Choroid plexus epithelial cell (primary cell): ENCODE results near the gene NFKBIE.

Experiments
- DNase-seq: peaks from one replicate; pipeline ENCODE4 v3.0.0-alpha.2; 2010; ENCODE audit warnings: low read depth
- H3K4me3 ChIP-seq: 2 replicates; pipeline ENCODE4 v1.5.1; 2011; ENCODE audit warnings: low read depth, mild to moderate bottlenecking, control low read depth, low read length, moderate library complexity
- TF ChIP-seq, protein P1 (sequence below): conservative IDR thresholded peaks from 2 replicates; pipeline ENCODE4 v1.5.1; 2011; ENCODE audit warnings: low read depth, mild to moderate bottlenecking, control low read depth, inconsistent platforms, low read length, moderate library complexity

The NFKBIE gene

DNA sequence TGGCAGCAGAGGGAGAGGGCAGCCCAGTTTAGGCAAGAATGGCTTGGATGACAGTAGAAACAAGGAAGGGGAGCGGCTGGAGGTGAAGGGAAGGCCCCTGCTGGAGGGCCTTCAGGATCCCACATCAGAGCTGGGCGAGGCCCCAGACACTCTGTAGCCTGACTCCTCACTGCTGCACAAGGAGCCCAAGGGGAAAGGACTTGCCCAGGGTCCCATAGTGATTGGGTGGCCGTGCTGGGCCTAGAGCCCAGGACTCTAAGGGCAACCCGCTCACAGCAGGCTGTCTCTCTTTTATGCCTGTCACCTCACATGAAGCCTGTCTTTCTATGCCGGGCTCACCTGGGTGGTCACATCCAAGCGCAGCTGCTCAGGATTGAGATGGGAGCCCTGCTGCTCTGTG, 38.5 kb upstream of the NFKBIE start:
- no peak for DNase-seq
- H3K4me3 ChIP-seq: no peak overlapping the region
- TF ChIP-seq, protein P1, sequence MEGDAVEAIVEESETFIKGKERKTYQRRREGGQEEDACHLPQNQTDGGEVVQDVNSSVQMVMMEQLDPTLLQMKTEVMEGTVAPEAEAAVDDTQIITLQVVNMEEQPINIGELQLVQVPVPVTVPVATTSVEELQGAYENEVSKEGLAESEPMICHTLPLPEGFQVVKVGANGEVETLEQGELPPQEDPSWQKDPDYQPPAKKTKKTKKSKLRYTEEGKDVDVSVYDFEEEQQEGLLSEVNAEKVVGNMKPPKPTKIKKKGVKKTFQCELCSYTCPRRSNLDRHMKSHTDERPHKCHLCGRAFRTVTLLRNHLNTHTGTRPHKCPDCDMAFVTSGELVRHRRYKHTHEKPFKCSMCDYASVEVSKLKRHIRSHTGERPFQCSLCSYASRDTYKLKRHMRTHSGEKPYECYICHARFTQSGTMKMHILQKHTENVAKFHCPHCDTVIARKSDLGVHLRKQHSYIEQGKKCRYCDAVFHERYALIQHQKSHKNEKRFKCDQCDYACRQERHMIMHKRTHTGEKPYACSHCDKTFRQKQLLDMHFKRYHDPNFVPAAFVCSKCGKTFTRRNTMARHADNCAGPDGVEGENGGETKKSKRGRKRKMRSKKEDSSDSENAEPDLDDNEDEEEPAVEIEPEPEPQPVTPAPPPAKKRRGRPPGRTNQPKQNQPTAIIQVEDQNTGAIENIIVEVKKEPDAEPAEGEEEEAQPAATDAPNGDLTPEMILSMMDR: no peak

DNA sequence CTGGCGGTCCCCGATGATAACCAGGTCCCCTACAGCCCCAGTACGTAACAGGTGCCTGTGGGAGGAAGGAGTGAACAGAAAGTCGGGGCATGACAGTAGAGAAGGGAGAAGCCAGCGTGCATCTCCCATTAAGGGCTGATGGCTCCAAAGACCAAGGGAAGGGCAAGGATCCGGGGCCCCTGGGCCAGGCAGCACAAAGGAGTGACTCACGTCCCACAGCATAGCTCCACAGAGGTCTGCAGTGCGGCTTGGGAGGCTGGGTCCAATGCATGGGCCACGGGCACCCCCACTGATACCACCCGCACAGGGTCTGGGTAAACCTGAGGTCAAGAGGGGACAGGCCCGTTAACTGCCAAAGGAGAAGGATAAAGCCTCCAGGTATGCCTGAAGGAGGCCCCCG, 37.5 kb upstream of the NFKBIE start:
- no peak overlapping the region for H3K4me3 ChIP-seq
- no peak for DNase-seq
- TF ChIP-seq, protein P1: no peak

DNA sequence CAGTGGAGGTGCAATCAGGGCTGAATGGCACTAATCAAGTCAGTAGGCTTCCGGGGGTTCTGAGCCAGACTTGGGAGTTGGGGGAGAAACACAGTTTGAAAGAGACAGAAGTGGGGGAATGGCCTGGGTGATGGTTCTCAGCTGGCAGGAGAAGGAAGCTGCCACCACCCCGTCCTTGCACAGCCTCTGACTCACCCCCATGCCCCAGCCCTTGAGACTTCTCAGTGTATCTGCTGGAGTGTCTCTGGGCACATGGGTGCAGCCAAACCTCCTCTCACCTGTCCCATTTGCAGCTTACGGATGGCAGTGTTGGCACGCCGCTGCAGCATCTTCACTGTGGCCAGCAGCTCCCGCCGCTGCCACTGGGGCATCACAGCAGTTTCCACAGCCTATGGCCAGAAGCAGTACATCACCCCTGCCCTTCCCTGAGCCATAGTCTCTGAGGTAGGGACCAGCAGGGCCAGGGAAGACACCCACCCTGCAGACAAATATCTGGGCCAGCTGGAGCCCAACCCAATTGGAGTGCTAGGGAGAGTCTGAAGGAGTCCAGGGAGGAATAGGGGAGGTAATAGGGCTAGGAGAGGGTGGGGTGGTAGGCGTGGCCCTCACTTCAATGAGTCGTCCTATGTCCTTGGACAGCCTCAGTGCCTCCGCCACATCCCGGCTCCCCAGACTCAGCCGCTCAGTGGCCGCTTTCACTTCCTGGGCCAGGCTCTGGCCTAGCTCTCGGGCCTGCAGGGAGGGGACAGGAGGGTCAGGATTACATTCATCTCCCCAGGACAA, 36.6 kb upstream of the NFKBIE start:
- no peak for DNase-seq
- TF ChIP-seq, protein P1: no peak
- no peak overlapping the region for H3K4me3 ChIP-seq

DNA sequence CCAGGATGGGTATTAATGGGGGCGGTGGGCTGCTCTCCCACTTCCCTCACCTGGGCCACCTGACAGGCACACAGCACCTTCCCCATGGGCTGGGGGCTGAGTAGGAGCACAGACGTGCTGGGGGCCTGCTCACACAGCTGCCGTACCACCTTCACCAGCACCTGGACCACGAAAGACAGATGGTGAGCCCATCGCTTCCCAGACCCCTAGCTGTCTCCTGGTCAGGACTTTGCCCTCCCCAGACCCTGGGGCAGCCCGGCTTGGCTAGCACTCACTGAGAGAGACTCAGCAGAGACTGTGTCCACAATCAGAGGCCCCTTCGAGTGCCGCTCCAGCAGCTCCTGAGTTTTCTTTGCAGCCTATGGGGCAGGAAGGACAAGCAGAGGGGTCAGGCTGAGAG, 35.8 kb upstream of the NFKBIE start:
- TF ChIP-seq, protein P1: no peak
- DNase-seq: no peak
- no peak overlapping the region for H3K4me3 ChIP-seq

DNA sequence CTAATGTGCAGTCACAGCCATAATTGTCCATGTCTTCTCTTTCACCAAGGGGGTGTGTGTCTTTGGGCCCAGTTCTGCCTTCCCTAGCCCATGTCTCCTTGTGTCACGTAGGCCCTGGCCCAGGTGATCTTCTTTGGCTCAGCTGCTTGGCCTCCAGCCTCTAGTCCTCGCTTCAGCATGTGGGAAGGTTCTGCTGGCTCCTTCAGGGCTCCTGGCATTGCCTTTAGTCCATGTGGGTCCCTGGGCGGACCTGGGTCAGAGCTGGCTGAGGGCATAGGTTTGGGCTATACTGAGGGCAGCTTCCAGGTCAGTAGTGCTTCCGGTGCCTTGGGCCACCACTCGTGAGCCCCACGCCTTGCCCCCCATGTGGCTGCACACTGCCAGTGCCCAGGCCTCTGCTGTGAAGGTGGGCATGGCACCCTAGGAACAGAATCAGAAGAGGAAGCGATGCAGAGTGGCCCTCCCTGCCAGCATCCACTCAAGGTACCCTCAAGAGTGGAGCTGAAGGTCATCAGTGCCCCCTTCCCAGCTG, 35.0 kb upstream of the NFKBIE start:
- TF ChIP-seq, protein P1: no peak
- no peak for DNase-seq
- no peak overlapping the region for H3K4me3 ChIP-seq

DNA sequence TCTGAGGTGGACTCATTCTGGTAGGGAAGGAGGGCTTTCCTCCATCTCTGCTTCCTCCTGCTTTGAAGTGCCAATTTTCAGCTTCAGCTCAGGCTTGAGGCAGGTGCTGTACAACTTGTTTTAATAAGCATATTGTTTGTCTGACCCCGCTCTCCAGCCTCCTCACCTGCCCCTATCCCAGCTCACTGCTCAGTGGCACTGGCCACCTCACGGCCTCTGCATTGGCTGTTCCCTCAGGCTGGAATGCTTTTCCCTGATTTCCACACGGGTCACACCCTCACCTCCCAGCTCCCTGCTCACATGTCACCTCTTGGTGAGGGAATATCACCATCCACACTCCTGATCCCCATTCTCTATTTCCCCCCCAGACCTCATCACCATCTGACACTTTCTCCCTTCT, 33.5 kb upstream of the NFKBIE start:
- TF ChIP-seq, protein P1: no peak
- no peak overlapping the region for H3K4me3 ChIP-seq
- no peak for DNase-seq

DNA sequence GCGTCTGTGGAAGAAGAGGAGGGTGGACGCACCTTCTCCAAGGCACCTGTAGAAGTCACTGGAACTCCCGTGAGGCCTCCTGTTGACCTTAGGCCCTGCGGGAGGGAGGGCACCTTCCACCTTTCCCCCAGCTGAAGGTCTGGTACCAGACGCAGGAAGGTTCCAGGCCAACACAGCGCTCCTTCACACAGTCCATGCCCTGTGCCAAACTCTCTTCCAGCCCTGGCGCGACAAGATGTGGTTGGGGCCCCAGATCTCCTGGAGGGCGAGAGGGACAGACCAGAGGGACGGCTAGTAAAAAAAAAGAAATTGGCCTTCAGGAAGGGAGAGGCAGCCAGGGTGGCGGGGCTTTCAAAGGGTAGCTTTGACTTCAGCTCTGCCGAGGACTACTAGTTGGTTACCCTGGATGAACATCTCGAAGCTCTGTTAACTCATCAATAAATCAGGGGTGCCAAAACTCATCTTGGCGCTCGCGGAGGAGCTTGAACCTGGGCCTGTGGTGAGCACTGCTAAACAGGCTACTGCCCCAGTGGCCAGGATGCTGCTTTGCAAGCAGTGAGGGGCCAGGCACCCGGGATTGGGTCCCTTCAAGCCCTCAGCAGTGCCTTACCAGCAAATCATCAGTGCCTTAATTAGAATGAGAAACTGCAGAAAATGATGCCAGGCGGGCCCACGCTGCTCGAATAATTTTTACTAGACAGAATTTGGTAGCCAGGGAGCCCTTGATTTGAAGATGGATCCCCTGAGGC, 32.9 kb upstream of the NFKBIE start:
- DNase-seq: peak; percentile 5
- H3K4me3 ChIP-seq: no peak overlapping the region
- TF ChIP-seq, protein P1: no peak
